ENCODE measurements around the gene CCDC78. TPM values are rescaled to one million over a fixed set of nuclear protein-coding genes. Genes with fewer than 3 reads are reported as not detected.

Gene CCDC78
- total and polyA plus RNA-seq, 2 donors (not counting 3 experiments of a cell fraction or from before 2014, with no cell fraction given), result 0.50 to 1.3 TPM

GRCh38 chr16:702341-702740 lies 23.9 kb downstream of the CCDC78 start:
- Histone ChIP-seq H3K9ac (replicated peaks; ENCODE audit: extremely low read depth, insufficient read depth, low read length) (no peak overlapping the region), H3K27ac (ENCODE audit: insufficient read depth, low read depth, low read length) (no peak overlapping the region), H3K9me1 (replicated peaks; ENCODE audit: control insufficient read depth, extremely low read depth, insufficient read depth, low read length) (no peaks in the 10 kb centered on the region), H3K9me3 (replicated peaks; ENCODE audit: control insufficient read depth, insufficient read depth, low read length) (no peaks in the 10 kb centered on the region), H3K4me3 (replicated peaks in 1 of 3; ENCODE audit: insufficient read depth in 1 of 3, low read depth in 1 of 3, low read length in 3 of 3) (no peak overlapping the region), H3K36me3 (ENCODE audit: control insufficient read depth in 2 of 2, extremely low read depth in 1 of 2, insufficient read depth in 2 of 2, low read length in 2 of 2) (no peaks in the 10 kb centered on the region), H3K79me2 (ENCODE audit: control insufficient read depth, insufficient read depth, low read length) (no peaks in the 10 kb centered on the region), H4K20me1 (replicated peaks; ENCODE audit: control insufficient read depth, extremely low read depth, insufficient read depth, low read length) (no peaks in the 10 kb centered on the region), H3K27me3 (ENCODE audit: control insufficient read depth in 2 of 2, insufficient read depth in 2 of 2, low read length in 2 of 2) (peaks cover 39% of the 10 kb centered on the region in 2 experiments), H3K4me2 (ENCODE audit: insufficient read depth, low read length) (no peak overlapping the region), H3K4me1 (ENCODE audit: control insufficient read depth, extremely low read depth, insufficient read depth, low read length) (no peaks in the 10 kb centered on the region), H2AFZ (ENCODE audit: low read depth, low read length) (no peak overlapping the region)
- no peak for DNase-seq (ENCODE audit: low read depth, low spot score)
- ChIA-PET POLR2A (interaction anchor here (0.7 kb wide), 1 partner anchor 908 kb away, joined by 3 read pairs; no protein-coding TSS in a partner anchor), CTCF (interaction anchor here (1.1 to 2.7 kb wide), 4 partner anchors 10 to 355 kb away, joined by 3 to 10 read pairs (median 6); partner anchors contain the start of genes METRN and WDR24)
- no peak for FAIRE-seq
- dilution Hi-C loops (cut with MboI; ENCODE audit: extremely low pct_ligation_motif_present, low sequenced_read_pairs), result no loop called here
- intact Hi-C loops (cut with micrococcal nuclease), result no loop called here
- TF ChIP-seq POLR2AphosphoS5 (IDR thresholded peaks at IDR 0.05; ENCODE audit: insufficient read depth, low read depth, low read length), result no peak
- TF ChIP-seq GATA2 (IDR thresholded peaks at IDR 0.05; ENCODE audit: insufficient read depth, insufficient read length, low read depth, low read length), result no peak
- no peak for TF ChIP-seq JUN (IDR thresholded peaks at IDR 0.05; ENCODE audit: borderline replicate concordance, insufficient read depth, insufficient read length, low read depth)
- TF ChIP-seq FOS (IDR thresholded peaks at IDR 0.05; ENCODE audit: borderline replicate concordance, insufficient read depth, low read length), result no peak
- TF ChIP-seq MYC (IDR thresholded peaks at IDR 0.05; ENCODE audit: low read depth, low read length), result no peak
- TF ChIP-seq, protein P1, sequence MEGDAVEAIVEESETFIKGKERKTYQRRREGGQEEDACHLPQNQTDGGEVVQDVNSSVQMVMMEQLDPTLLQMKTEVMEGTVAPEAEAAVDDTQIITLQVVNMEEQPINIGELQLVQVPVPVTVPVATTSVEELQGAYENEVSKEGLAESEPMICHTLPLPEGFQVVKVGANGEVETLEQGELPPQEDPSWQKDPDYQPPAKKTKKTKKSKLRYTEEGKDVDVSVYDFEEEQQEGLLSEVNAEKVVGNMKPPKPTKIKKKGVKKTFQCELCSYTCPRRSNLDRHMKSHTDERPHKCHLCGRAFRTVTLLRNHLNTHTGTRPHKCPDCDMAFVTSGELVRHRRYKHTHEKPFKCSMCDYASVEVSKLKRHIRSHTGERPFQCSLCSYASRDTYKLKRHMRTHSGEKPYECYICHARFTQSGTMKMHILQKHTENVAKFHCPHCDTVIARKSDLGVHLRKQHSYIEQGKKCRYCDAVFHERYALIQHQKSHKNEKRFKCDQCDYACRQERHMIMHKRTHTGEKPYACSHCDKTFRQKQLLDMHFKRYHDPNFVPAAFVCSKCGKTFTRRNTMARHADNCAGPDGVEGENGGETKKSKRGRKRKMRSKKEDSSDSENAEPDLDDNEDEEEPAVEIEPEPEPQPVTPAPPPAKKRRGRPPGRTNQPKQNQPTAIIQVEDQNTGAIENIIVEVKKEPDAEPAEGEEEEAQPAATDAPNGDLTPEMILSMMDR (IDR thresholded peaks at IDR 0.05; ENCODE audit: extremely low read depth in 1 of 2, insufficient read depth in 1 of 2, low read depth in 1 of 2, low read length in 2 of 2), result no peak
- TF ChIP-seq, protein P2, sequence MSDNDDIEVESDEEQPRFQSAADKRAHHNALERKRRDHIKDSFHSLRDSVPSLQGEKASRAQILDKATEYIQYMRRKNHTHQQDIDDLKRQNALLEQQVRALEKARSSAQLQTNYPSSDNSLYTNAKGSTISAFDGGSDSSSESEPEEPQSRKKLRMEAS (IDR thresholded peaks at IDR 0.05; ENCODE audit: insufficient read depth, insufficient read length), result no peak
- no peak for TF ChIP-seq EZH2 (IDR thresholded peaks at IDR 0.05; ENCODE audit: borderline replicate concordance, low read depth, low read length, severe bottlenecking)
- TF ChIP-seq POLR2A (IDR thresholded peaks at IDR 0.05; ENCODE audit: low read depth, low read length), result no peak
- no TSS peak for BruUV-seq (replicated peaks)
